Neural cell (in vitro differentiated cells): ENCODE results near the gene ROM1. TPM values are rescaled to one million over a fixed set of nuclear protein-coding genes. Genes with fewer than 3 reads are reported as not detected.
"Not testable (repeated sequence)": the region's sequence is repeated elsewhere in the genome, so short reads cannot be mapped to it uniquely, and the experiment has no call there.

Experiments used
- H2AFZ ChIP-seq: fragments of 200-600, 300-800 bp; sonication (generic), shearing (Covaris generic); 2 replicates; pipeline ENCODE4 v1.6.0; 2014; ENCODE audit warnings: low read depth, mild to moderate bottlenecking, antibody characterized with exemption, low read length, moderate library complexity
- H3F3A ChIP-seq: fragments of 200-600 bp; shearing (Covaris generic); 2 replicates; pipeline ENCODE4 v1.6.1; 2016; ENCODE audit warnings: mild to moderate bottlenecking, moderate library complexity, mixed read lengths, antibody characterized with exemption, low read length; ENCODE audit not compliant: insufficient read depth, poor library complexity, severe bottlenecking
- H3K27ac ChIP-seq: fragments of 200-600, 300-800 bp; sonication (generic), shearing (Covaris generic); 2 replicates; pipeline ENCODE4 v1.5.1; 2014; ENCODE audit warnings: mild to moderate bottlenecking, low read length, moderate library complexity
- H3K27me3 ChIP-seq: fragments of 300-800, 200-600 bp; sonication (generic), shearing (Covaris generic); 2 replicates; pipeline ENCODE4 v1.6.0; 2014; ENCODE audit warnings: mild to moderate bottlenecking, low read depth, low read length, moderate library complexity; ENCODE audit not compliant: insufficient read depth
- H3K36me3 ChIP-seq: fragments of 300-800, 200-600 bp; sonication (generic), shearing (Covaris generic); 2 replicates; pipeline ENCODE4 v1.5.1; 2014; ENCODE audit warnings: mild to moderate bottlenecking, antibody characterized with exemption, low read length, moderate library complexity; ENCODE audit not compliant: insufficient read depth
- H3K4me2 ChIP-seq: fragments of 300-800, 200-600 bp; sonication (generic), shearing (Covaris generic); 2 replicates; pipeline ENCODE4 v1.6.0; 2014; ENCODE audit warnings: mild to moderate bottlenecking, low read length
- H3K4me3 ChIP-seq: fragments of 300-800, 200-600 bp; sonication (generic), shearing (Covaris generic); 2 replicates; pipeline ENCODE4 v1.5.1; 2014; ENCODE audit warnings: mild to moderate bottlenecking, low read length, moderate library complexity
- H3K79me2 ChIP-seq: fragments of 200-600 bp; shearing (Covaris generic); replicated peaks from 2 replicates; pipeline ENCODE4 v1.6.0; 2014; ENCODE audit warnings: mild to moderate bottlenecking, low read length, moderate library complexity; ENCODE audit not compliant: insufficient read depth
- H3K9ac ChIP-seq: fragments of 300-800, 200-600 bp; sonication (generic), shearing (Covaris generic); 2 replicates; pipeline ENCODE4 v1.6.1; 2016; ENCODE audit warnings: mild to moderate bottlenecking, low read length, mixed read lengths
- H3K9me2 ChIP-seq: fragments of 200-600 bp; shearing (Covaris generic); 2 replicates; pipeline ENCODE4 v1.6.1; 2016; ENCODE audit warnings: mild to moderate bottlenecking, low read length, mixed read lengths; ENCODE audit not compliant: insufficient read depth
- H3K9me3 ChIP-seq: fragments of 200-600, 300-800 bp; sonication (generic), shearing (Covaris generic); 2 replicates; pipeline ENCODE4 v1.6.1; 2016; ENCODE audit warnings: mild to moderate bottlenecking, mixed run types, low read length, moderate library complexity, mixed read lengths
- H4K20me1 ChIP-seq: fragments of 200-600 bp; shearing (Covaris generic); 2 replicates; pipeline ENCODE4 v1.6.1; 2016; ENCODE audit warnings: mild to moderate bottlenecking, mixed run types; ENCODE audit not compliant: insufficient read depth
- EP300 ChIP-seq: fragments of 450-650 bp; conservative IDR thresholded peaks from 2 replicates; pipeline ENCODE4 v1.6.1; 2014; ENCODE audit warnings: antibody characterized with exemption, mild to moderate bottlenecking, moderate library complexity; ENCODE audit not compliant: poor library complexity, severe bottlenecking
- EZH2 ChIP-seq: fragments of 200-600, 300-800 bp; shearing (Covaris generic), sonication (generic); IDR thresholded peaks from 2 replicates; pipeline ENCODE4 v1.6.1; 2014; ENCODE audit warnings: antibody characterized with exemption, low read length, borderline replicate concordance, mild to moderate bottlenecking; ENCODE audit not compliant: insufficient read depth, poor library complexity, severe bottlenecking
- MXI1 ChIP-seq: fragments of 450-650 bp; conservative IDR thresholded peaks from 2 replicates; pipeline ENCODE4 v1.6.1; 2014; ENCODE audit warnings: antibody characterized with exemption, mild to moderate bottlenecking; ENCODE audit not compliant: poor library complexity, severe bottlenecking
- POLR2AphosphoS5 ChIP-seq: IDR thresholded peaks from 2 replicates; pipeline ENCODE4 v1.6.1; 2012
- RAD21 ChIP-seq: fragments of 450-650 bp; conservative IDR thresholded peaks from 2 replicates; pipeline ENCODE4 v1.6.1; 2014; ENCODE audit warnings: antibody characterized with exemption, mild to moderate bottlenecking, moderate library complexity
- SMC3 ChIP-seq: fragments of 450-650 bp; conservative IDR thresholded peaks from 2 replicates; pipeline ENCODE4 v1.6.1; 2014; ENCODE audit warnings: antibody characterized with exemption, mild to moderate bottlenecking, moderate library complexity; ENCODE audit not compliant: poor library complexity
- TAF1 ChIP-seq: IDR thresholded peaks from 2 replicates; pipeline ENCODE4 v1.6.1; 2012; ENCODE audit warnings: low read depth
- polyA plus RNA-seq: library from polyadenylated mRNA; depleted of rRNA; stranded (reverse); fragments of >200 nt; gene quantifications from 2 replicates; pipeline ENCODE4 v1.2.3, GENCODE V29; 2014
- TF ChIP-seq, protein P1 (sequence below): fragments of 450-650 bp; IDR thresholded peaks from 2 replicates; pipeline ENCODE4 v1.5.1; 2014; ENCODE audit warnings: antibody characterized with exemption, mild to moderate bottlenecking, moderate library complexity; ENCODE audit not compliant: poor library complexity, severe bottlenecking
- TF ChIP-seq, protein P2 (sequence below): IDR thresholded peaks from 2 replicates; pipeline ENCODE4 v1.6.1; 2012; ENCODE audit warnings: borderline replicate concordance

Gene ROM1
- polyA plus RNA-seq, 1 donor from 2014 or later = 0.31 TPM

DNA sequence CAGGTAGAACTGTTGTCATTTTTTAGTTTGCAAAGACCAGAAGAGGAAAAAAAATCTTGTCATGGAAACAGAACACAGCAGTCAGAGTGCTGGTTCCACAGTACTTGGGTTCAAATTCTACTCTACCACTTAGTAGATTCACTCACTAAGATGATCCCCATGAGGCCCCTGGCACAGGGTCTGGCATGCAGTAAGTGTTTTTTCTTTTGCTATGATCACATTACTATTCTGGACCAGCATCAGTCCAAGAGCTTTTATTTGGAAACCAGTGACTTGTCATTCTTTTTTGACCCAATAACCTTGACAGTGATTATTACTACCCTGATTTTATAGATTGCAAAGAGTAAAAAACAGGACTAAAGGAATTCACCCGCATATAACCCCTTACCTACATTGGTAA, 43.4 kb upstream of the ROM1 start:
- Histone ChIP-seq H3K36me3 (peaks cover 4% of the 10 kb centered on the region), H3K9ac (no peak overlapping the region), H3K9me3 (no peaks in the 10 kb centered on the region), H3K4me3 (no peak overlapping the region), H2AFZ (no peak overlapping the region), H3K79me2 (peaks cover 36% of the 10 kb centered on the region), H3K4me2 (no peak overlapping the region), H3K27me3 (no peaks in the 10 kb centered on the region), H4K20me1 (no peaks in the 10 kb centered on the region), H3F3A (no peaks in the 10 kb centered on the region), H3K9me2 (no peaks in the 10 kb centered on the region), H3K27ac (no peak overlapping the region)
- TF ChIP-seq EZH2 (no peak), MXI1 (no peak), TAF1 (no peak)
- TF ChIP-seq, protein P1, sequence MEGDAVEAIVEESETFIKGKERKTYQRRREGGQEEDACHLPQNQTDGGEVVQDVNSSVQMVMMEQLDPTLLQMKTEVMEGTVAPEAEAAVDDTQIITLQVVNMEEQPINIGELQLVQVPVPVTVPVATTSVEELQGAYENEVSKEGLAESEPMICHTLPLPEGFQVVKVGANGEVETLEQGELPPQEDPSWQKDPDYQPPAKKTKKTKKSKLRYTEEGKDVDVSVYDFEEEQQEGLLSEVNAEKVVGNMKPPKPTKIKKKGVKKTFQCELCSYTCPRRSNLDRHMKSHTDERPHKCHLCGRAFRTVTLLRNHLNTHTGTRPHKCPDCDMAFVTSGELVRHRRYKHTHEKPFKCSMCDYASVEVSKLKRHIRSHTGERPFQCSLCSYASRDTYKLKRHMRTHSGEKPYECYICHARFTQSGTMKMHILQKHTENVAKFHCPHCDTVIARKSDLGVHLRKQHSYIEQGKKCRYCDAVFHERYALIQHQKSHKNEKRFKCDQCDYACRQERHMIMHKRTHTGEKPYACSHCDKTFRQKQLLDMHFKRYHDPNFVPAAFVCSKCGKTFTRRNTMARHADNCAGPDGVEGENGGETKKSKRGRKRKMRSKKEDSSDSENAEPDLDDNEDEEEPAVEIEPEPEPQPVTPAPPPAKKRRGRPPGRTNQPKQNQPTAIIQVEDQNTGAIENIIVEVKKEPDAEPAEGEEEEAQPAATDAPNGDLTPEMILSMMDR = no peak

DNA sequence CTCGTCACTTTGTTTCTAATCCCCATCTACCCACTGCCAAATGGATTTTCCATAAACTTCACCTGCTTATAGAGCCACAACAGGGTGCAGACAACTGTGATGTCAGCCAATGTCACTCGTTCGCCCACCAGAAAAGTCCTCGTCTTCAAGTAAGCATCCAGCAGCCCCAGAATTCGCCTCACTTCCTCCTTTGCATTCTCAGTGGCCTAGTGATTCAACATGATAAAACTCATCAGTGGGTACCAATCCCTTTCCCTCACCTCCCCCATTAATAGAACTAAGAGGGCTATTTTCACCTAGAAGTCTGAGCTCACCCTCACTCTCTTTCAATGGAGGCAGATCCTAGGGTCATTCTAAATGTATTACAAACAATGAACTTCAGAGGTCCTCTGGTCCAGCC, 42.2 kb upstream of the ROM1 start:
- not testable (repeated sequence) for H3K36me3 ChIP-seq, H4K20me1 ChIP-seq, H3K9me2 ChIP-seq, H3K4me3 ChIP-seq, H3K27me3 ChIP-seq, H3K9ac ChIP-seq, H2AFZ ChIP-seq, H3K4me2 ChIP-seq, H3F3A ChIP-seq, H3K9me3 ChIP-seq, H3K27ac ChIP-seq
- peaks cover 36% of the 10 kb centered on the region for H3K79me2 ChIP-seq

DNA sequence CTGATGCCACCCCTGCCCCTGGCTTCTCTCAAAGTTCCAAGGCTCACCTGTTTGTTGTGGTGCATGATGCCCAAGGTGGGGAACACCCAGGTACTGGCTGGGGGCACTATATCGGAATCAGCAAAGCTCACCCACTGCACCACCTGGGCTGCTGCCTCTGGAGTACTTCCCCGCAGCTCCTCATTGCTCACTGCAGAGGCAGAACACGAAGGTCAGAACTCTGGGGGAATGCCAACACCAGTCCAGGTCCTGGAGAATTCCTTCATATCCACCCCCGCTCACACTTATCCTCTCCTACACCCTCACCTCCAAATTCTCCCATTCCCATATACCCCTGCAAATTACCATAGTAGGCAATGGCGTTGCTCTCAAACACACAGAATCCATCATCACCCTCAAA, 41.6 kb upstream of the ROM1 start:
- H3K4me2 ChIP-seq, H3K27ac ChIP-seq, H3K27me3 ChIP-seq, H3K36me3 ChIP-seq, H3F3A ChIP-seq, H3K9me2 ChIP-seq, H2AFZ ChIP-seq, H4K20me1 ChIP-seq, H3K9me3 ChIP-seq, H3K9ac ChIP-seq: not testable (repeated sequence)
- H3K4me3 ChIP-seq = peak overlapping the region; percentile 87
- peaks cover 34% of the 10 kb centered on the region for H3K79me2 ChIP-seq

DNA sequence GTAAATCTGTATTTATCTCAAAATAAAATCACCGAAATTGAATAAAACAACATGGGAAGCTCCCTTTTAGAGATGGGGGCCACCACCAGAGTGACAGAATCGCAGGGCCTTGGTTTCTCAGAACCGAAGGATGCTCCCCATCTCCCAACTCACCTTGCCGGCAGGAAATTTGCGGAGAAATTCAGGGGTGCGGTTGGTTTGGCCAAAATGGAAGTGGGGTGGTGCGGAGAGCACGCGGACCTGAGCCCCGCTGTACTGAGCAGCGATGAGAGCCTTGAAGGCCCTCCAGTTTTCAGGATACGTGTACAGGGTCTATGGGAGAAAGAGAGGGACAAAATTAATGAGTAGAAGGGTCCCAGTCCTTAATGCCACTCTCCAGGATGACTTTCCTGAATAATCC, 40.6 kb upstream of the ROM1 start:
- TF ChIP-seq EP300 = no peak
- no peak for TF ChIP-seq TAF1
- TF ChIP-seq MXI1 = no peak
- TF ChIP-seq, protein P2, sequence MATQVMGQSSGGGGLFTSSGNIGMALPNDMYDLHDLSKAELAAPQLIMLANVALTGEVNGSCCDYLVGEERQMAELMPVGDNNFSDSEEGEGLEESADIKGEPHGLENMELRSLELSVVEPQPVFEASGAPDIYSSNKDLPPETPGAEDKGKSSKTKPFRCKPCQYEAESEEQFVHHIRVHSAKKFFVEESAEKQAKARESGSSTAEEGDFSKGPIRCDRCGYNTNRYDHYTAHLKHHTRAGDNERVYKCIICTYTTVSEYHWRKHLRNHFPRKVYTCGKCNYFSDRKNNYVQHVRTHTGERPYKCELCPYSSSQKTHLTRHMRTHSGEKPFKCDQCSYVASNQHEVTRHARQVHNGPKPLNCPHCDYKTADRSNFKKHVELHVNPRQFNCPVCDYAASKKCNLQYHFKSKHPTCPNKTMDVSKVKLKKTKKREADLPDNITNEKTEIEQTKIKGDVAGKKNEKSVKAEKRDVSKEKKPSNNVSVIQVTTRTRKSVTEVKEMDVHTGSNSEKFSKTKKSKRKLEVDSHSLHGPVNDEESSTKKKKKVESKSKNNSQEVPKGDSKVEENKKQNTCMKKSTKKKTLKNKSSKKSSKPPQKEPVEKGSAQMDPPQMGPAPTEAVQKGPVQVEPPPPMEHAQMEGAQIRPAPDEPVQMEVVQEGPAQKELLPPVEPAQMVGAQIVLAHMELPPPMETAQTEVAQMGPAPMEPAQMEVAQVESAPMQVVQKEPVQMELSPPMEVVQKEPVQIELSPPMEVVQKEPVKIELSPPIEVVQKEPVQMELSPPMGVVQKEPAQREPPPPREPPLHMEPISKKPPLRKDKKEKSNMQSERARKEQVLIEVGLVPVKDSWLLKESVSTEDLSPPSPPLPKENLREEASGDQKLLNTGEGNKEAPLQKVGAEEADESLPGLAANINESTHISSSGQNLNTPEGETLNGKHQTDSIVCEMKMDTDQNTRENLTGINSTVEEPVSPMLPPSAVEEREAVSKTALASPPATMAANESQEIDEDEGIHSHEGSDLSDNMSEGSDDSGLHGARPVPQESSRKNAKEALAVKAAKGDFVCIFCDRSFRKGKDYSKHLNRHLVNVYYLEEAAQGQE = no peak
- no peak for TF ChIP-seq RAD21
- TF ChIP-seq POLR2AphosphoS5 = no peak
- TF ChIP-seq, protein P1 = no peak
- no peak for TF ChIP-seq SMC3
- no peak for TF ChIP-seq EZH2
- peak overlapping the region; percentile 79 for H3K27ac ChIP-seq
- H2AFZ ChIP-seq = no peak overlapping the region
- peak overlapping the region; percentile 69 for H3K4me2 ChIP-seq
- peaks cover 33% of the 10 kb centered on the region for H3K79me2 ChIP-seq
- no peaks in the 10 kb centered on the region for H4K20me1 ChIP-seq
- no peaks in the 10 kb centered on the region for H3F3A ChIP-seq
- H3K9ac ChIP-seq = peak overlapping the region; percentile 84
- peaks cover 4% of the 10 kb centered on the region for H3K36me3 ChIP-seq
- no peaks in the 10 kb centered on the region for H3K9me3 ChIP-seq
- H3K9me2 ChIP-seq = no peaks in the 10 kb centered on the region
- H3K4me3 ChIP-seq = peak overlapping the region; percentile 87
- no peaks in the 10 kb centered on the region for H3K27me3 ChIP-seq
